K562 (cell line): Measurements from ENCODE around the gene SRP9. TPM values are rescaled to one million over a fixed set of nuclear protein-coding genes. Genes with fewer than 3 reads are reported as not detected.
"Not testable (repeated sequence)": the region's sequence is repeated elsewhere in the genome, so short reads cannot be mapped to it uniquely, and the experiment has no call there.

Source experiments
- ATAC-seq: fragments of 200-7000 bp; cut with Tn5 transposase; 3 replicates; pipeline ENCODE4 v1.9.1; 2020; ENCODE audit warnings: moderate library complexity
- BruUV-seq: library from RNA; stranded (reverse); fragments of 400-500 nt; replicated peaks from 2 replicates; lab custom pipeline; 2021; lab: Mats Ljungman, UMichigan
- CTCF ChIA-PET: fragments of 300-600 bp; formaldehyde crosslinking; extraction: SDS; loops from one replicate; lab custom pipeline; 2021; ENCODE audit warnings: low intra/inter-chr PET ratio; lab: Yijun Ruan, JAX
- POLR2A ChIA-PET: fragments of 300-600, 350-650 bp; sonication (Branson Sonifier 250); formaldehyde crosslinking; extraction: SDS; loops from one replicate; lab custom pipeline; 2021; ENCODE audit warnings: antibody characterized with exemption, inconsistent platforms; lab: Yijun Ruan, JAX
- DNase-seq, 4 experiments: peaks; one replicate each; pipeline versions ENCODE4 v3.0.0 to v3.0.0-alpha.2; 2011 to 2018; ENCODE audit warnings: low spot score in 3 of 4, mixed read lengths in 3 of 4; ENCODE audit errors: extremely low read depth in 1 of 4
- FAIRE-seq: peaks from 2 replicates; lab custom pipeline; 2011; peaks lifted over from hg19 to GRCh38; lab: Jason Lieb, UNC
- H2AFZ ChIP-seq: 2 replicates; pipeline ENCODE4 v1.6.0; 2011; ENCODE audit warnings: low read depth, low read length, control low read depth, inconsistent platforms
- H3K27ac ChIP-seq: fragments of 200-600 bp; 3 replicates; pipeline ENCODE4 v1.8.0; 2011; ENCODE audit warnings: low read depth, mild to moderate bottlenecking, control low read depth, inconsistent platforms, low read length, moderate library complexity, mixed read lengths; ENCODE audit errors: extremely low read depth
- H3K27me3 ChIP-seq, 2 experiments: fragments of 300-600 bp in 1 of 2; 2 replicates in 1 of 2; 3 replicates in 1 of 2; pipeline versions ENCODE4 v1.6.0 to v1.8.0; 2011; ENCODE audit warnings: inconsistent platforms in 2 of 2, low read length in 2 of 2, mild to moderate bottlenecking in 1 of 2, mixed read lengths in 1 of 2, moderate library complexity in 1 of 2; ENCODE audit not compliant: control insufficient read depth in 2 of 2, insufficient read depth in 2 of 2
- H3K36me3 ChIP-seq: fragments of 300-600 bp; 3 replicates; pipeline ENCODE4 v1.8.0; 2011; ENCODE audit warnings: mild to moderate bottlenecking, low read length, inconsistent platforms; ENCODE audit not compliant: control insufficient read depth, insufficient read depth
- H3K4me1 ChIP-seq, 2 experiments: fragments of 200-600 bp in 1 of 2; replicated peaks in 1 of 2; 2 replicates in 1 of 2; 3 replicates in 1 of 2; pipeline versions ENCODE4 v1.5.1 to v1.8.0; 2011; ENCODE audit warnings: inconsistent platforms in 2 of 2, low read length in 2 of 2, mild to moderate bottlenecking in 1 of 2, mixed read lengths in 1 of 2, moderate library complexity in 1 of 2; ENCODE audit not compliant: control insufficient read depth in 2 of 2, insufficient read depth in 2 of 2
- H3K4me2 ChIP-seq: 2 replicates; pipeline ENCODE4 v1.6.1; 2011; ENCODE audit warnings: low read length, control low read depth, inconsistent platforms, mixed read lengths; ENCODE audit not compliant: insufficient read depth
- H3K4me3 ChIP-seq: fragments of 200-600 bp; sonication (generic), shearing (Covaris generic); 2 replicates; pipeline ENCODE4 v1.5.1; 2016; ENCODE audit warnings: control low read depth, inconsistent platforms
- H3K79me2 ChIP-seq: fragments of 200-600 bp; 3 replicates; pipeline ENCODE4 v1.8.0; 2011; ENCODE audit warnings: low read length, inconsistent platforms; ENCODE audit not compliant: control insufficient read depth, insufficient read depth
- H3K9ac ChIP-seq, 2 experiments: 2 replicates each; pipeline versions ENCODE4 v1.6.0 to v1.6.1; 2011; ENCODE audit warnings: low read depth in 2 of 2, low read length in 2 of 2, control low read depth in 1 of 2, inconsistent platforms in 1 of 2, mild to moderate bottlenecking in 1 of 2, mixed read lengths in 1 of 2; ENCODE audit not compliant: insufficient read depth in 1 of 2
- H3K9me1 ChIP-seq: one replicate; pipeline ENCODE4 v1.6.0; 2011; ENCODE audit warnings: inconsistent platforms, mild to moderate bottlenecking, low read length, moderate library complexity; ENCODE audit not compliant: control insufficient read depth, insufficient read depth
- H3K9me3 ChIP-seq: replicated peaks from 2 replicates; pipeline ENCODE4 v1.5.1; 2011; ENCODE audit warnings: low read depth, low read length, inconsistent platforms; ENCODE audit not compliant: control insufficient read depth, insufficient read depth
- H4K20me1 ChIP-seq: replicated peaks from 2 replicates; pipeline ENCODE4 v1.6.1; 2011; ENCODE audit warnings: low read length, inconsistent platforms, mixed read lengths; ENCODE audit not compliant: control insufficient read depth, insufficient read depth
- NFIC ChIP-seq: fragments of 450-650 bp; IDR thresholded peaks from 2 replicates; pipeline ENCODE4 v1.6.1; 2017; ENCODE audit warnings: mild to moderate bottlenecking, inconsistent platforms
- ZNF3 ChIP-seq: fragments of 250-450 bp; sonication (Bioruptor Pico); IDR thresholded peaks from 2 replicates; pipeline ENCODE4 v1.5.0; 2021; ENCODE audit warnings: mild to moderate bottlenecking, moderate library complexity
- WGBS: fragments of 100-300 bp; shearing (Covaris generic); methylation state at CpG from one replicate; pipeline ENCODE4 v1.1.6; 2016; ENCODE audit warnings: low coverage, mixed read lengths; ENCODE audit not compliant: insufficient coverage; ENCODE audit errors: missing lambda C conversion rate; 5-methylcytosine and 5-hydroxymethylcytosine counted together
- in situ Hi-C: fragments of 300-500 bp; cut with MboI; formaldehyde crosslinking; loops from 4 replicates; pipeline ENCODE4 v1.15.0; 2018; ENCODE audit warnings: inconsistent platforms, mixed read lengths
- intact Hi-C: fragments of 100-400 bp; cut with micrococcal nuclease; formaldehyde crosslinking; loops from 2 replicates; pipeline ENCODE4 v1.14.2; 2022
- polyA plus RNA-seq, 8 experiments: library from polyadenylated mRNA; depleted of rRNA in 4 of 8; stranded (reverse) in 5 of 8; unstranded in 3 of 8; fragments of >200 nt; fragmentation: Nextera tagmentation in 2 of 8; fragmentation: Illumina TruSeq in 1 of 8; extraction: Ambion mirVana in 2 of 8; extraction: Trizol in 1 of 8; gene quantifications; 2 replicates each; pipeline versions ENCODE4 v1.2.1 to v1.2.3, GENCODE V29; 2011 to 2014; ENCODE audit warnings: inconsistent platforms in 1 of 8, missing spikeins in 1 of 8
- total RNA-seq, 7 experiments: library from RNA; depleted of rRNA in 6 of 7; stranded (reverse); fragments of >200 nt in 6 of 7; fragmentation: Illumina TruSeq in 2 of 7; extraction: Trizol in 2 of 7; gene quantifications; 2 replicates each; pipeline versions ENCODE4 v1.2.1 to v1.2.3, GENCODE V29; 2011 to 2021; ENCODE audit warnings: low replicate concordance in 1 of 7

The SRP9 gene
- total and polyA plus RNA-seq, 9 of the 15 experiments (the other 6 are each of a cell fraction or from before 2014, with no cell fraction given): 273 to 1,892 (median 668) TPM

DNA sequence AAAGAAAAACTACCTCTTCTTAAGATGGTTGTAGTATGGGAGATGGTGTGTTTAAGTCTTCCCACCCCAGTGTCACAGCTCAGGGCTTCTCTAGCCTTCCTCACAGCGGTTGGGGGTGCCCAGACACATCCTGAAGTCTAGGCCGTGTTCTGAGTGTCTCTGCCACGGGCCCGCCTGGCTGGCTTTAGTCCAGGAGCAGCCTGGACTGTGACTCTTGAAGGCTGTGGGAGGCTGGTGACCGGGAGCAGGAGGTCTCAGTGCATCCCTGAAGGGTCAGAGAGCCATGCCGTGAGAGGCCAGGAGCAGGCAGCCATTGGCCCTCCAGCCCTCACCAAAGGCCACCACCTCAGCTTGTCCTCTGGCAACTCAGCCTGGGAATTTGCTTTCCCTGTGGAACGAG, 36.8 kb downstream of the SRP9 start:
- Histone ChIP-seq H2AFZ (no peak overlapping the region), H3K9me3 (no peaks in the 10 kb centered on the region), H3K4me1 (peaks cover 33 to 45% of the 10 kb centered on the region in 2 experiments), H3K4me3 (no peak overlapping the region), H3K9me1 (no peaks in the 10 kb centered on the region), H3K27me3 (no peaks in the 10 kb centered on the region), H3K79me2 (no peaks in the 10 kb centered on the region), H3K36me3 (no peaks in the 10 kb centered on the region), H4K20me1 (no peaks in the 10 kb centered on the region; the same call in 1 of the 2 replicates), H3K9ac (peak overlapping the region in 1 of 2 experiments; percentile 56; a peak in 2 of 4 replicates), H3K27ac (no peak overlapping the region), H3K4me2 (no peak overlapping the region)
- ATAC-seq: no peak
- in situ Hi-C loops (no loop called here), intact Hi-C loops (loop anchor here (5.0 kb wide), 1 partner anchor 248 kb away; the partner anchor contains the start of gene H3-3A)
- TF ChIP-seq ZNF3 (CRISPR knock-in tag) (no peak), NFIC (0 out of 2 replicates have a peak, but pooled peaks have one; percentile 30)
- BruUV-seq: no TSS peak
- 55% methylated on average over 7 of the region's 7 CpGs for WGBS
- no peak for DNase-seq
- ChIA-PET CTCF (no interaction called here), POLR2A (interaction anchor here (0.7 to 1.9 kb wide), 9 partner anchors 8 to 167 kb away, joined by 3 to 19 read pairs (median 5); partner anchors contain the start of gene SRP9)
- FAIRE-seq: no peak

DNA sequence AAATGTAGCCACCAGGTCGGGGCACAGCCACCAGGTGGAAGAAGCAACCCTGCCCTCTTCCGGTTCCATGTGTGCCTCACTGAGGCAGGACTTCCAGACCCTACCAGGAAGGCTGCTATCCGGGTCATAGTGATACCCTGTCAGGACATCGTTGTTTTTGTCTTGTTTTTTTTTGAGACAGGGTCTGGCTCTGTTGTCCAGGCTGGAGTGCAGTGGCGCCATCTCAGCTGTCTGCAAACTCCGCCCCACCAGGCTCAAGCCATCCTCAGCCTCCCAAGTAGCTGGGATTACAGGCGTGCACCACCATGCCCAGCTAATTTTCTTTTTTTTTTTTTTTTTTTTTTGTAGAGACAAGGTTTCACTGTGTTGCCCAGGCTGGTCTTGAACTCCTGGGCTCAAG, 37.5 kb downstream of the SRP9 start:
- peaks cover 33 to 38% of the 10 kb centered on the region in 2 experiments for H3K4me1 ChIP-seq
- H3K79me2 ChIP-seq, H3K4me3 ChIP-seq, FAIRE-seq, H2AFZ ChIP-seq, ATAC-seq, DNase-seq, BruUV-seq, H3K27me3 ChIP-seq, H3K9ac ChIP-seq, intact Hi-C loops, H3K27ac ChIP-seq, H3K4me2 ChIP-seq, in situ Hi-C loops, H4K20me1 ChIP-seq, H3K36me3 ChIP-seq, H3K9me1 ChIP-seq, CTCF ChIA-PET, POLR2A ChIA-PET, H3K9me3 ChIP-seq: not testable (repeated sequence)
- WGBS: 40% methylated on average over 1 of the region's 7 CpGs
